ENCODE results near the gene EEF1AKMT1. TPM values are rescaled to one million over a fixed set of nuclear protein-coding genes. Genes with fewer than 3 reads are reported as not detected.

The EEF1AKMT1 gene
- total RNA-seq, 1 experiment from 2014 or later, result 10.6 TPM

DNA sequence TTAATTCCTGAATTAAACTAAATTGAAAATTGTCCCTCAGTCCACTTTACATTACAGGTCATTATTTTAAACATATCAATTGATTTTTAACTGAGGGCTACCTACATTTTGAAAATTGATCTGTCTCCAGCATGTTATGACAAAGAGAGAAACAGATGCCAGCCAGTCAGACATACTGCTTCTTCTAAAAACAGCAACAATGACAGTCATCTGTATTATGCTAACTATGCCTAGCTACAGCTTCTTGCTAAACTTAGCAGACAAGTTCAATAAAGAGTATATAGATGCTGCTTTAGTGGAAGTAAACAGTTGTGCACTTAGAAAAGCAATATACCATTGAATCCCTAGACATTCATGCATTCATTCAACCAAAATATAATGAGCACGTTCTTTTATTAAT lies 48.6 kb upstream of the EEF1AKMT1 start:
- no TSS peak for BruUV-seq (replicated peaks)
- POLR2A ChIA-PET (ENCODE audit: unreplicated experiment), result no interaction called here

GRCh38 chr13:20819715-20820114 lies 46.0 kb upstream of the EEF1AKMT1 start:
- intact Hi-C loops (cut with micrococcal nuclease), result no loop called here
- Histone ChIP-seq H3K9ac (ENCODE audit: low read length) (no peak overlapping the region), H3K4me1 (ENCODE audit: insufficient read depth, low read length) (peaks cover 9% of the 10 kb centered on the region), H3K27me3 (ENCODE audit: low read length) (no peaks in the 10 kb centered on the region), H3F3A (ENCODE audit: low read length, unreplicated experiment) (no peaks in the 10 kb centered on the region), H3K9me2 (replicated peaks; ENCODE audit: low read length) (no peaks in the 10 kb centered on the region), H3K4me2 (ENCODE audit: low read length) (no peak overlapping the region), H4K20me1 (ENCODE audit: low read length) (peaks cover 5% of the 10 kb centered on the region; the same call in 1 of the 2 replicates), H3K9me3 (ENCODE audit: low read length) (no peaks in the 10 kb centered on the region), H2AFZ (ENCODE audit: low read length) (no peak overlapping the region), H3K27ac (ENCODE audit: low read length) (no peak overlapping the region), H3K36me3 (ENCODE audit: low read depth, low read length) (peaks cover 15% of the 10 kb centered on the region; the same call in 1 of the 2 replicates), H3K79me2 (ENCODE audit: low read length) (peaks cover 4% of the 10 kb centered on the region; the same call in 1 of the 2 replicates), H3K4me3 (ENCODE audit: low read length) (no peak overlapping the region)
- ChIA-PET CTCF (interaction anchor here (0.7 kb wide), 1 partner anchor 10 kb away, joined by 5 read pairs; no protein-coding TSS in a partner anchor), POLR2A (ENCODE audit: unreplicated experiment) (no interaction called here)
- BruUV-seq (replicated peaks), result no TSS peak
- DNase-seq (no peak), ATAC-seq (no peak)
- TF ChIP-seq EZH2phosphoT487 (IDR thresholded peaks at IDR 0.05; ENCODE audit: borderline replicate concordance, low read length) (no peak), EZH2 (IDR thresholded peaks at IDR 0.05; ENCODE audit: low read length, unreplicated experiment) (no peak)
- TF ChIP-seq, protein P1, sequence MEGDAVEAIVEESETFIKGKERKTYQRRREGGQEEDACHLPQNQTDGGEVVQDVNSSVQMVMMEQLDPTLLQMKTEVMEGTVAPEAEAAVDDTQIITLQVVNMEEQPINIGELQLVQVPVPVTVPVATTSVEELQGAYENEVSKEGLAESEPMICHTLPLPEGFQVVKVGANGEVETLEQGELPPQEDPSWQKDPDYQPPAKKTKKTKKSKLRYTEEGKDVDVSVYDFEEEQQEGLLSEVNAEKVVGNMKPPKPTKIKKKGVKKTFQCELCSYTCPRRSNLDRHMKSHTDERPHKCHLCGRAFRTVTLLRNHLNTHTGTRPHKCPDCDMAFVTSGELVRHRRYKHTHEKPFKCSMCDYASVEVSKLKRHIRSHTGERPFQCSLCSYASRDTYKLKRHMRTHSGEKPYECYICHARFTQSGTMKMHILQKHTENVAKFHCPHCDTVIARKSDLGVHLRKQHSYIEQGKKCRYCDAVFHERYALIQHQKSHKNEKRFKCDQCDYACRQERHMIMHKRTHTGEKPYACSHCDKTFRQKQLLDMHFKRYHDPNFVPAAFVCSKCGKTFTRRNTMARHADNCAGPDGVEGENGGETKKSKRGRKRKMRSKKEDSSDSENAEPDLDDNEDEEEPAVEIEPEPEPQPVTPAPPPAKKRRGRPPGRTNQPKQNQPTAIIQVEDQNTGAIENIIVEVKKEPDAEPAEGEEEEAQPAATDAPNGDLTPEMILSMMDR (conservative IDR thresholded peaks at IDR 0.05; ENCODE audit: low read depth, low read length), result no peak

More for the DNA sequence above, 48.6 kb upstream of the EEF1AKMT1 start:
- no peaks in the 10 kb centered on the region for H3K9me2 ChIP-seq (replicated peaks; ENCODE audit: low read length)
- H3K4me1 ChIP-seq (ENCODE audit: insufficient read depth, low read length), result no peaks in the 10 kb centered on the region
- DNase-seq (no peak), ATAC-seq (no peak)
- no peak overlapping the region for H3K4me3 ChIP-seq (ENCODE audit: low read length)
- H3K27ac ChIP-seq (ENCODE audit: low read length), result no peak overlapping the region
- no peaks in the 10 kb centered on the region for H4K20me1 ChIP-seq (ENCODE audit: low read length)
- H3K27me3 ChIP-seq (ENCODE audit: low read length), result no peaks in the 10 kb centered on the region
- H3K79me2 ChIP-seq (ENCODE audit: low read length), result no peaks in the 10 kb centered on the region
- TF ChIP-seq, protein P1 (conservative IDR thresholded peaks at IDR 0.05; ENCODE audit: low read depth, low read length), result no peak
- TF ChIP-seq EZH2 (IDR thresholded peaks at IDR 0.05; ENCODE audit: low read length, unreplicated experiment) (no peak), EZH2phosphoT487 (IDR thresholded peaks at IDR 0.05; ENCODE audit: borderline replicate concordance, low read length) (no peak)
- no peak overlapping the region for H3K9ac ChIP-seq (ENCODE audit: low read length)
- H3K4me2 ChIP-seq (ENCODE audit: low read length), result no peak overlapping the region
- peaks cover 13% of the 10 kb centered on the region; the same call in 1 of the 2 replicates for H3K36me3 ChIP-seq (ENCODE audit: low read depth, low read length)
- H3F3A ChIP-seq (ENCODE audit: low read length, unreplicated experiment), result no peaks in the 10 kb centered on the region
- CTCF ChIA-PET, result no interaction called here
- intact Hi-C loops (cut with micrococcal nuclease), result no loop called here
- no peaks in the 10 kb centered on the region for H3K9me3 ChIP-seq (ENCODE audit: low read length)
- no peak overlapping the region for H2AFZ ChIP-seq (ENCODE audit: low read length)

GRCh38 chr13:20815464-20815863 lies 41.7 kb upstream of the EEF1AKMT1 start:
- intact Hi-C loops (cut with micrococcal nuclease), result no loop called here
- Histone ChIP-seq H3K9ac (ENCODE audit: low read length) (no peak overlapping the region), H3K9me2 (replicated peaks; ENCODE audit: low read length) (no peaks in the 10 kb centered on the region), H3K27me3 (ENCODE audit: low read length) (no peaks in the 10 kb centered on the region), H3K4me1 (ENCODE audit: insufficient read depth, low read length) (peaks cover 26% of the 10 kb centered on the region), H3K9me3 (ENCODE audit: low read length) (no peaks in the 10 kb centered on the region), H3F3A (ENCODE audit: low read length, unreplicated experiment) (no peaks in the 10 kb centered on the region), H3K4me3 (ENCODE audit: low read length) (no peak overlapping the region), H3K4me2 (ENCODE audit: low read length) (no peak overlapping the region), H3K36me3 (ENCODE audit: low read depth, low read length) (peaks cover 7% of the 10 kb centered on the region; the same call in 1 of the 2 replicates), H2AFZ (ENCODE audit: low read length) (no peak overlapping the region), H4K20me1 (ENCODE audit: low read length) (peaks cover 14% of the 10 kb centered on the region; the same call in 1 of the 2 replicates), H3K27ac (ENCODE audit: low read length) (no peak overlapping the region), H3K79me2 (ENCODE audit: low read length) (peaks cover 15% of the 10 kb centered on the region)
- CTCF ChIA-PET, result interaction anchor here (0.5 to 0.6 kb wide), 2 partner anchors 92 to 318 kb away, joined by 3 to 12 read pairs; no protein-coding TSS in a partner anchor
- no peak for TF ChIP-seq EZH2phosphoT487 (IDR thresholded peaks at IDR 0.05; ENCODE audit: borderline replicate concordance, low read length)
- TF ChIP-seq EZH2 (IDR thresholded peaks at IDR 0.05; ENCODE audit: low read length, unreplicated experiment), result no peak
- TF ChIP-seq, protein P1 (conservative IDR thresholded peaks at IDR 0.05; ENCODE audit: low read depth, low read length), result no peak
- DNase-seq, result peak; percentile 45
- no TSS peak for BruUV-seq (replicated peaks)
- ATAC-seq, result no peak
- POLR2A ChIA-PET (ENCODE audit: unreplicated experiment), result interaction anchor here (0.5 kb wide), 1 partner anchor 50 kb away, joined by 4 read pairs; no protein-coding TSS in a partner anchor

Data from PC-3 (cell line).